HG02798 (cell line): ENCODE measurements around the gene ASIC3.

ENCODE experiments used
- ATAC-seq: cut with Tn5 transposase; IDR thresholded peaks from one replicate; pipeline ENCODE4 v1.9.1; 2021; ENCODE audit warnings: mild to moderate bottlenecking; ENCODE audit not compliant: unreplicated experiment, poor library complexity

Gene ASIC3

GRCh38 chr7:151068069-151068773 lies 19.9 kb downstream of the ASIC3 start:
- no peak for ATAC-seq

- ATAC-seq, result no peak
Measured at GRCh38 chr7:151069841-151070573, 21.7 kb downstream of the ASIC3 start.

- ATAC-seq, result no peak
Measured at GRCh38 chr7:151070574-151070960, 22.2 kb downstream of the ASIC3 start.

GRCh38 chr7:151071032-151071866 lies 22.9 kb downstream of the ASIC3 start:
- no peak for ATAC-seq

- ATAC-seq, result no peak
Measured at GRCh38 chr7:151073990-151074389, 25.7 kb downstream of the ASIC3 start.

- no peak for ATAC-seq
Measured at GRCh38 chr7:151074817-151075661, 26.7 kb downstream of the ASIC3 start.

- ATAC-seq, result no peak
Measured at GRCh38 chr7:151075662-151075971, 27.3 kb downstream of the ASIC3 start.

GRCh38 chr7:151075978-151076426 lies 27.7 kb downstream of the ASIC3 start:
- no peak for ATAC-seq

GRCh38 chr7:151076863-151077704 lies 28.8 kb downstream of the ASIC3 start:
- ATAC-seq, result no peak

GRCh38 chr7:151077705-151078232 lies 29.4 kb downstream of the ASIC3 start:
- ATAC-seq, result no peak

- ATAC-seq, result no peak
Measured at GRCh38 chr7:151078233-151079040, 30.1 kb downstream of the ASIC3 start.

GRCh38 chr7:151079199-151079910 lies 31.0 kb downstream of the ASIC3 start:
- no peak for ATAC-seq

- ATAC-seq, result no peak
Measured at GRCh38 chr7:151080067-151080521, 31.8 kb downstream of the ASIC3 start.

- ATAC-seq, result peak; percentile 83
Measured at GRCh38 chr7:151080522-151081169, 32.3 kb downstream of the ASIC3 start, which contains the start of gene FASTK. FASTK (minus strand) TSS chr7:151080809; CDS start chr7:151080766, 43 bp downstream.

GRCh38 chr7:151081170-151082101 lies 33.1 kb downstream of the ASIC3 start:
- no peak for ATAC-seq
